Astrocyte (in vitro differentiated cells and primary cell): ENCODE data around the gene KHK. TPM values are rescaled to one million over a fixed set of nuclear protein-coding genes. Genes with fewer than 3 reads are reported as not detected.
"Not testable (repeated sequence)": the region's sequence is repeated elsewhere in the genome, so short reads cannot be mapped to it uniquely, and the experiment has no call there.

Source experiments
- DNase-seq: peaks from one replicate; pipeline ENCODE4 v3.0.0-alpha.2; 2010; ENCODE audit warnings: low read depth
- FAIRE-seq: peaks from 2 replicates; lab custom pipeline; 2011; peaks lifted over from hg19 to GRCh38; lab: Jason Lieb, UNC
- H2AFZ ChIP-seq: 2 replicates; pipeline ENCODE4 v1.6.0; 2012; ENCODE audit warnings: low read depth, low read length, inconsistent platforms
- H3K27ac ChIP-seq: 2 replicates; pipeline ENCODE4 v1.5.1; 2011; ENCODE audit warnings: low read depth, low read length, inconsistent platforms
- H3K27me3 ChIP-seq: 2 replicates; pipeline ENCODE4 v1.6.0; 2011; ENCODE audit warnings: low read length, inconsistent platforms; ENCODE audit not compliant: insufficient read depth
- H3K36me3 ChIP-seq: 2 replicates; pipeline ENCODE4 v1.5.1; 2011; ENCODE audit warnings: low read length, inconsistent platforms; ENCODE audit not compliant: insufficient read depth
- H3K4me1 ChIP-seq: 2 replicates; pipeline ENCODE4 v1.5.1; 2011; ENCODE audit warnings: low read length, inconsistent platforms; ENCODE audit not compliant: insufficient read depth
- H3K4me2 ChIP-seq: 2 replicates; pipeline ENCODE4 v1.6.0; 2012; ENCODE audit warnings: low read length, inconsistent platforms
- H3K4me3 ChIP-seq: 2 replicates; pipeline ENCODE4 v1.5.1; 2011; ENCODE audit warnings: low read depth, mild to moderate bottlenecking, low read length, inconsistent platforms; ENCODE audit not compliant: insufficient read depth
- H3K79me2 ChIP-seq: 2 replicates; pipeline ENCODE4 v1.6.0; 2012; ENCODE audit warnings: mild to moderate bottlenecking, low read length, inconsistent platforms; ENCODE audit not compliant: insufficient read depth
- H3K9ac ChIP-seq: 2 replicates; pipeline ENCODE4 v1.6.0; 2012; ENCODE audit warnings: mild to moderate bottlenecking, low read length, inconsistent platforms
- H3K9me3 ChIP-seq: 2 replicates; pipeline ENCODE4 v1.5.1; 2012; ENCODE audit warnings: low read depth, mild to moderate bottlenecking, low read length, inconsistent platforms; ENCODE audit not compliant: insufficient read depth
- H4K20me1 ChIP-seq: 2 replicates; pipeline ENCODE4 v1.6.0; 2012; ENCODE audit warnings: low read length, inconsistent platforms; ENCODE audit not compliant: insufficient read depth
- H3K27ac Mint-ChIP-seq: one replicate; pipeline ENCODE4 v1.8.0; 2021; ENCODE audit warnings: mild to moderate bottlenecking, mixed read lengths; ENCODE audit not compliant: unreplicated experiment
- H3K27me3 Mint-ChIP-seq: one replicate; pipeline ENCODE4 v1.8.0; 2021; ENCODE audit warnings: low read depth, mixed read lengths; ENCODE audit not compliant: unreplicated experiment
- H3K36me3 Mint-ChIP-seq: one replicate; pipeline ENCODE4 v1.8.0; 2021; ENCODE audit warnings: low read depth, mixed read lengths; ENCODE audit not compliant: unreplicated experiment
- H3K4me1 Mint-ChIP-seq: one replicate; pipeline ENCODE4 v1.8.0; 2021; ENCODE audit warnings: low read depth, mixed read lengths; ENCODE audit not compliant: unreplicated experiment
- H3K4me3 Mint-ChIP-seq: one replicate; pipeline ENCODE4 v1.8.0; 2021; ENCODE audit warnings: mild to moderate bottlenecking, moderate library complexity, mixed read lengths; ENCODE audit not compliant: unreplicated experiment
- H3K9me3 Mint-ChIP-seq: one replicate; pipeline ENCODE4 v1.8.0; 2021; ENCODE audit warnings: mild to moderate bottlenecking, mixed read lengths; ENCODE audit not compliant: unreplicated experiment
- EZH2 ChIP-seq: IDR thresholded peaks from 2 replicates; pipeline ENCODE4 v1.6.1; 2012; ENCODE audit warnings: mild to moderate bottlenecking, low read length, inconsistent platforms; ENCODE audit not compliant: insufficient read depth
- total RNA-seq: library from RNA; stranded (reverse); gene quantifications from 2 replicates; pipeline ENCODE4 v1.2.1, GENCODE V29; 2021
- TF ChIP-seq, protein P1 (sequence below): IDR thresholded peaks from 2 replicates; pipeline ENCODE4 v1.5.1; 2011; ENCODE audit warnings: low read depth, mild to moderate bottlenecking, inconsistent platforms, low read length, moderate library complexity; ENCODE audit not compliant: insufficient read depth

Gene KHK
- total RNA-seq, 1 donor from 2014 or later: 0.95 TPM

DNA sequence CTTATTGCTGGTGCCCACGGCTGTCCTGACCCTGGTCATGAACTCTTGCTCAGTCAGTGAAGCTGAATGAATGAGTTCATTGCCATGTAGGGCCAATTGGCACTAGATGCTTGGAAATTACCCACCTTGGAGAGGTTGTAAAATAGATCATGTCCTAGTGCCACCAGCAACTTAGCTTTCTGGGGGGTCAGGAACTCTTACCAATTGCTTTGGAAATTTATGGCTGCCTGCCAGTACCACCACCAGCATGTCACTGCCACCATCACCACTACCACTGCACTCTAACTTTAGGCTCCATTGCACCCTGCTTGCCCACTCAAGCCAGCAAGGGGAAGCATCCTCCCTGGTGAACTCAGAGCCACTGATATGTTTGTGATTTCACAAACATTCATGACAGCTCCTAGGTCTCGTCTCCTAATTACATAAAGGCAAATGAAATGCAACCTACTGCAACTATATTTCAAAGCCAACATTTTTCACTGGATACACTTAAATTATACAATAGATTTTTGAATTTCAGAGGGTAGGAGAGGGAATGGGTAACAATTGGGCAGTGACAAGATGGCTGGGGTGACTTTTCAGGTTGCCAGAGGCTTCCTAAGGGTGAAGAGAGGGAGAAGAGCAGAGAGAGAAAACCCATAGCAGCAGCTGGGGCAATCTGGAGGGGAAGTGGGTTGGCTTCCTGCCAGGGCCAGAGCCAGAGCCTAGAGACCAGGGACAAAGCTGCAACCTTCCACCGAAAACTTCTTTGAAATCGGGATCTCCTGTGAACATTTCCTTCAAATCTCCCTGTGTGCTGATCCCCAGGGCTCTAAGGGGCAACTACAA, 11.6 kb upstream of the KHK start:
- peaks cover 8% of the 10 kb centered on the region for H4K20me1 ChIP-seq
- no peak overlapping the region for H3K4me2 ChIP-seq
- Mint-ChIP-seq H3K27me3 (peaks cover 4% of the 10 kb centered on the region), H3K9me3 (no peaks in the 10 kb centered on the region), H3K4me3 (peak overlapping the region; percentile 54), H3K27ac (no peak overlapping the region), H3K4me1 (peaks cover 14% of the 10 kb centered on the region), H3K36me3 (peaks cover 1% of the 10 kb centered on the region)
- H3K4me3 ChIP-seq: no peak overlapping the region
- no peak overlapping the region for H3K27ac ChIP-seq
- no peak for DNase-seq
- FAIRE-seq: no peak
- H3K27me3 ChIP-seq: no peaks in the 10 kb centered on the region
- H3K4me1 ChIP-seq: peaks cover 58% of the 10 kb centered on the region
- TF ChIP-seq, protein P1, sequence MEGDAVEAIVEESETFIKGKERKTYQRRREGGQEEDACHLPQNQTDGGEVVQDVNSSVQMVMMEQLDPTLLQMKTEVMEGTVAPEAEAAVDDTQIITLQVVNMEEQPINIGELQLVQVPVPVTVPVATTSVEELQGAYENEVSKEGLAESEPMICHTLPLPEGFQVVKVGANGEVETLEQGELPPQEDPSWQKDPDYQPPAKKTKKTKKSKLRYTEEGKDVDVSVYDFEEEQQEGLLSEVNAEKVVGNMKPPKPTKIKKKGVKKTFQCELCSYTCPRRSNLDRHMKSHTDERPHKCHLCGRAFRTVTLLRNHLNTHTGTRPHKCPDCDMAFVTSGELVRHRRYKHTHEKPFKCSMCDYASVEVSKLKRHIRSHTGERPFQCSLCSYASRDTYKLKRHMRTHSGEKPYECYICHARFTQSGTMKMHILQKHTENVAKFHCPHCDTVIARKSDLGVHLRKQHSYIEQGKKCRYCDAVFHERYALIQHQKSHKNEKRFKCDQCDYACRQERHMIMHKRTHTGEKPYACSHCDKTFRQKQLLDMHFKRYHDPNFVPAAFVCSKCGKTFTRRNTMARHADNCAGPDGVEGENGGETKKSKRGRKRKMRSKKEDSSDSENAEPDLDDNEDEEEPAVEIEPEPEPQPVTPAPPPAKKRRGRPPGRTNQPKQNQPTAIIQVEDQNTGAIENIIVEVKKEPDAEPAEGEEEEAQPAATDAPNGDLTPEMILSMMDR: no peak
- TF ChIP-seq EZH2: no peak
- H3K79me2 ChIP-seq: peaks cover 31% of the 10 kb centered on the region
- no peak overlapping the region for H2AFZ ChIP-seq
- no peaks in the 10 kb centered on the region for H3K36me3 ChIP-seq
- H3K9me3 ChIP-seq: no peaks in the 10 kb centered on the region
- no peak overlapping the region for H3K9ac ChIP-seq

DNA sequence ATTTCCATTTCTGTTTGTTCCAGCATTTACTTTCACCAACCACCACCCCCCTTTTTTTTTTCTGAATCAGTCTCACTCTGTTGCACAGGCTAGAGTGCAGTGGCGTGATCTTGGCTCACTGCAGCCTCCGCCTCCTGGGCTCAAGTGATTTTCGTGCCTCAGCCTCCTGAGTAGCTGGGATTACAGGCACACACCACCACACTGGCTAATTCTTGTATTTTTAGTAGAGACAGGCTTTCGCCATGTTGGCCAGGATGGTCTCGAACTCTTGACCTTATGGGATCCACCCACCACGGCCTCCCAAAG, 11.1 kb upstream of the KHK start:
- not testable (repeated sequence) for H3K27ac Mint-ChIP-seq, H4K20me1 ChIP-seq, H3K36me3 ChIP-seq, H3K4me3 ChIP-seq, H3K4me3 Mint-ChIP-seq, H3K36me3 Mint-ChIP-seq, H3K27ac ChIP-seq, H3K9me3 ChIP-seq, H3K9me3 Mint-ChIP-seq, H3K27me3 Mint-ChIP-seq, H3K27me3 ChIP-seq, H2AFZ ChIP-seq, FAIRE-seq, H3K4me2 ChIP-seq, H3K9ac ChIP-seq, DNase-seq
- peaks cover 13% of the 10 kb centered on the region for H3K4me1 Mint-ChIP-seq
- H3K79me2 ChIP-seq: peaks cover 31% of the 10 kb centered on the region
- peaks cover 58% of the 10 kb centered on the region for H3K4me1 ChIP-seq

DNA sequence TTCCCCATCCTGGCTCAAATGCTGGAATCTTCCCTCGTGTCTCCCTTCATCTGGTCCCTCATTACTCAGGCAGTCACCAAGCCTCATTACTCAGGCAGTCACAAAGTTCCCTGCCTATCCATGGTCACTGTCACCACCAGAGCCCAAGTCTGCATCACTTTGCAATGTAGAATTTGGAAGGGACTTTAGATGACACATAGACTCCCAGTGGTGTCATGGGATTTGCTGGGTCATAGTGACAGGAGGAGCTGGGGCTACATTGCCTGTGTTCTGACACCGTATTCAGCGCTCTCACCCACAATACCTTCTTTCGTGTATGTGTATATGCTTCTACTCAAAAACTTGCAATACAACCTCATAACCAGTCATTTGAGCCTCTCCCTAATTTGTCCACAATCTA, 10.2 kb upstream of the KHK start:
- H3K36me3 Mint-ChIP-seq: peaks cover 1% of the 10 kb centered on the region
- H3K9me3 ChIP-seq: no peaks in the 10 kb centered on the region
- H3K9ac ChIP-seq: no peak overlapping the region
- peaks cover 19% of the 10 kb centered on the region for H3K4me1 Mint-ChIP-seq
- H3K27me3 Mint-ChIP-seq: peaks cover 4% of the 10 kb centered on the region
- no peak overlapping the region for H3K27ac ChIP-seq
- no peak overlapping the region for H3K27ac Mint-ChIP-seq
- no peak overlapping the region for H2AFZ ChIP-seq
- H3K4me1 ChIP-seq: peaks cover 63% of the 10 kb centered on the region
- H3K9me3 Mint-ChIP-seq: no peaks in the 10 kb centered on the region
- DNase-seq (no peak), FAIRE-seq (no peak)
- no peaks in the 10 kb centered on the region for H4K20me1 ChIP-seq
- H3K4me3 ChIP-seq: no peak overlapping the region
- no peak overlapping the region for H3K4me2 ChIP-seq
- H3K27me3 ChIP-seq: no peaks in the 10 kb centered on the region
- no peak overlapping the region for H3K4me3 Mint-ChIP-seq
- H3K36me3 ChIP-seq: no peaks in the 10 kb centered on the region
- H3K79me2 ChIP-seq: peaks cover 24% of the 10 kb centered on the region
- no peak for TF ChIP-seq EZH2
- TF ChIP-seq, protein P1: no peak
